Fibroblast of peridontal ligament (primary cell): ENCODE measurements around the gene LRRIQ1.

Experiments
- DNase-seq: peaks from one replicate; pipeline ENCODE4 v3.0.0-alpha.2; 2010; ENCODE audit errors: extremely low read depth

The LRRIQ1 gene

DNA sequence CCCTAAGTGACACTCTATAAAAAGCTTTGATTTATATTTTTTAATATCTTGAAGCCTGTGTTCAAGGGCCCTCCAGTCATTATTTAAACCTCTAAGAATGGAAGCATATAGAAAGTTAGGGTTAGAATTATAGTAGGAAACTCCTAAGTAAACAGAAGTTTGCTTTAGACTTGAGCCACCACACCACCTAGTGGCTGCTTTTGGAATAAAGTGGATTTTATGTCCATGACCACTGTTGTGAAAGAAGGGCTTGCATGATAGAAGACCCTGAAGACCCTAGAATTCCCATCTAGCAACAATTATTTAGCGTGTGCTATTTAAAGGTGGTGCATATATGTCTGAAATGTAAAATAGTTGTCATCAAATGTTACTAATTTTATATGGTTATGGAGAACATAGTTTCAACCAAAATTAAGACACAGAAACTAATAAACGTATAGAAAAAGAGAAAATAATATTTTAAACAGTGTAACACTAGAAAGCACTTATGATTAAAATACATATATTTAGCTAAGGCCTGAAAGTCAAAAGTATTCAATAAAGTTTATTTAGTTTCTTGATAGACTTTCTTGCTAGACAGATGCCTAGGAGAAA lies 21.3 kb downstream of the LRRIQ1 start:
- peak; percentile 72 for DNase-seq

DNA sequence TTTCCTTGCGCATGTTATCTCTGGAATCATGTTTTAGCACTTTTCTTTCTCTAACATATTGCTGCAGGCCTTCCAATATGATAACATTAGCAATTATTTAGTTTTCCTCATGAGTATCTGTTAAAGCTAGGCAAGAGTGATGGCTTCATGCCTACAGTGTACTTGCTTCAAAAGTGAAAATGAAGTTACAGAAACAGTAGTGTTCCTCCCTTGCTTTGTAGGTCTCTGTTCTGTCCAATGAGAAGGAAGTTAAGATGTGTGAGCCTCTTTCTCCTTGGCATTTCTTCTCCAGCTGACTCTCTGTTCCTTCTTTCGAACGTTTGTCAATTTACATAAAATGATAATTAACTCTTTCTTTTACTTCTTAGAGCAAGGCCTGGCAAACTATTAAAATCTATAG lies 22.2 kb downstream of the LRRIQ1 start:
- DNase-seq, result peak; percentile 9

DNA sequence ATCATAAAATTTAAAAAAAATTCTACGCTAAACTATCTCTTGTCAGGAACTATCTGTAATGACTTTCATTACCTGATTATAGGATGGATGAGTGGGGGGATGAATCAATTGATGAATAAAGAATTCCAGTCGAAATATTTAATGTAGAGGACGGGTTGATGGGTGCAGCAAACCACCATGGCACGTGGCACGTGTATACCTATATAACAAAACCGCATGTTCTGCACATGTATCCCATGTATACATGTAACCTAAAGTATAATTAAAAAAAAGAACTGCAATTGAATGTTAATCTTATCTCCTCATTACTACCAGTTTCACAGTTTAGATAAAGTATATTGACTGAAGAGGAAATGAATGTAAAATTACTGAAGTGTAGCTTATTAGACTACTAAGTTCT lies 23.4 kb downstream of the LRRIQ1 start:
- DNase-seq, result no peak

DNA sequence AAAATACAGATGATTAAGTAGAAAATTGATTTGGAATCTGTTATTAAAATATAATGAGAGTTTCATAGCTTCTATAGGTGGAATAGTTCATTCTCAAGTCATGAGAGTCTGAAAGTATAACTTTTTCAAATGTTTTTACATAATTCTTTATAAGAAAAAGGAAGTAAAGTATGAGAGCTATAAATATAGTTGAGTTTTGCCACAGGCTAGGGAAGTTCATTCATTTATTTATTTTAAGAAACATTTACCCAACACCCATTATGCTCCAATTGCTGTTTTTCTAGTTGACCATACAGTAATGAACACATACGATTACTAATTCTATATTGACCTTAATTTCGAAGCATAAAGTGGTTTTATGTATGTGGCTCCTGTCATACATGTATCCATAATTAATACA lies 24.8 kb downstream of the LRRIQ1 start:
- DNase-seq, result no peak

DNA sequence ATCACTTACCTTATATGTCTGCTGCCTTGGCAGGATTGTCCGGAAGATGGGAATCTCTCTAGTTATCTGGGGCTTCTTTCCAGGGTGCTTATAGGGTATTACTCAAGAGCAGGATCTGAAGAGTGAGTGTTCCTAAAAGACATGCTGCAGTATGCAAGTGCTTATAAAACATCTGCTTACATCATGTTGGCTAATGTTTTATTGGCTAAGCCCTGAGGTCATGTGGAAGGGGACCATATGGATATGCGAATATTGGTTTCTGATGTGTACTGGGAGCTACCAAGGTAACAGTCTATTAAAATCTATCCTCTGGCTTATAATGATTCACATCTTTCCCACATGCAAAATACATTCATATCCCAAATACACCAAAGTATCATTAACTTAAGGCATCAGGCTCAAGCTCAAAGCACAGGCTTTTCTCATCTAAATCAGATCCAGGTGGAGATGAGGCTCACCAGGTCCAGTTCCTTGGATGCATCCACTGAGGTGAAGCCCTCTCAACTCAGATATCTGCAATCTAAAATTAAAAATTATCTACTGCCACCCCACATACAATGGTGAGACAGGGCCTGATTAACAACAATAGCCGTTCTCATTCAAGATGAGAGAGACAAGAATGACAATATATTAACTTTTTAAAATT lies 29.8 kb downstream of the LRRIQ1 start:
- DNase-seq, result no peak

DNA sequence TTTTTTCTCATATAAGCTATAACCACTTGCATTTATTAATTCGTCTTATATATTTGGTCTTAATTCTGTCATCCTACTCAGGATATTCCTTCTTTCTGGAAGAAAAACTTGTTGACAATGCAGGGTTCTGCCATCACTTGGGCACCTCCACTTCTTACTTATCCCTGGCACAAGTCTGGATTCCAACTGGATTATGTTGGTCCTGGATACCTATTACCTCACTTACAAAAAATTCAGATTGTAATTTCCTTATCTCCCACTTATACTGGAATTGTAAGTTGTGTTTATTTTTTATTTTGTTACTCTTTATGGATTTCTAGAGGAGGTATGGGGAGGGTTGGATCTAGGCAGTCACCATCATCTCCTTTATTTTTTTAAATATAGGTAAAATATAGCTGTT lies 36.7 kb downstream of the LRRIQ1 start:
- DNase-seq, result no peak

DNA sequence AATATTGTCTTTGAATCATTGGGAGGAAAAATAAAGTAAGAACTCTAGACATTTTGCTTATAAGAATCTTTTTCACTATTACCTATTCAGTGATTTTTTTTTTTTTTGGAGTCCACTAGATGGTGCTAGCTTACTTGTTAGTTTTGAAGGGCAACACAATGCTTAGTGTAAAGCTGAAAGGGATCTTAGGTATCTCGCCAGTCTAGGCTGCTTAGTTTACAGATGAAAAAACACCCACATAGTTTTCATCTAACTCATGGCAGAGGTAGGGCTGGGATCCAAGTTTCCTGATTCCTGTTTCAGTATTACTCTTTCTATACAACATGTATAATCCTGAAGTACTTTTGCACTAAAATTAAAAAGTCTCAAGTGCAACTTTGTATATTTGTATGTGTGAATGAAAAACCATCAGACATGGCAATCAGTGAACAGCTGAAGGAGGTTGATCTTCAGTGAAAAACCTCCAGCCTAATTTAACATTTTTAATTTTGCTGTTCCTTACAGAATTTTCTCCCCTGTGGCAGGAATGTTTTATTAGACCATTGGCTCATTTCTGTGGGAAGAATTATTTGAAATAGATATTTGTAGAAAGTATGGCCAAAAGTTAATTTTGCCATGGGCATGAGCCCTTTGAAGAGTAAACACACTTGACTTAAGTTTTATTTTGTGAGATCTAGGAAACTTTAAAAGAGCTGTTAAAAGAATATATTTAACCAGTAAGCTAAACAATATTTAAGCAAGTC lies 40.7 kb downstream of the LRRIQ1 start:
- DNase-seq, result peak; percentile 84

DNA sequence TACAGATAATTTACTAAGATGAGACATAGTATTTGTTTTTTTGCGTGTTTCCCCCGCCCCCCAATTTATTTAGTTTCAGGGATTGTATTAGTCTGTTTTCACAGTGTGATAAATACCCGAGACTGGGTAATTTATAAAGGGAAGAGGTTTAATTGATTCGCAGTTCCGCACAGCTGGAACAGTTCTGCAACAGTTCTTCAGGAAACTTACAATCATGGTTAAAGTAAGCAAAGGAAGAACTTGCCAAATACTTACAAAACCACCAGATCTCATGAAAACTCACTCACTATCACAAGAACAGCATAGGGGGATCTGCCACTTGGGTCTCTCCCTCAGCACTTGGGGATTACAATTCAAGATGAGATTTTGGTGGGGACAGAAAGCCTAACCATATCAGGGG lies 48.9 kb downstream of the LRRIQ1 start:
- DNase-seq, result peak; percentile 5

DNA sequence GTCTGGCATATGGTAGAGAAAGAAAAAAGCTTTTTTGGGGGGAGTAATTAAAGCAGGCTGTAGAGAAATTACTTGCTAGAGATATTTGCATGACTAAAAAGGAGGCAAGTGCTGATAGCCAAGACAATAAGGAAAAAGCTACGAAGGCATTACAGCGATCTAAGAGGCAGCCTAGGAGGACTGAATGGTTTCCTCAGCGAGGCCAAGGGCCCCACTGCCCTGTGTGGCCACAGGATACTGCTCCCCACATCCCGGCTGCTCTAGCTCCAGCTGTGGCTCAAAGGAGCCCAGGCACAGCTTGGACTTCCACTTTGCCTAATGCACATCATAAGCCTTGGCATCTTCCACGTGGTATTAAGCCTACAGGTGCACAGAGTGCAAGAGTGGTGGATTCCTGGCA lies 53.6 kb downstream of the LRRIQ1 start:
- DNase-seq, result no peak

DNA sequence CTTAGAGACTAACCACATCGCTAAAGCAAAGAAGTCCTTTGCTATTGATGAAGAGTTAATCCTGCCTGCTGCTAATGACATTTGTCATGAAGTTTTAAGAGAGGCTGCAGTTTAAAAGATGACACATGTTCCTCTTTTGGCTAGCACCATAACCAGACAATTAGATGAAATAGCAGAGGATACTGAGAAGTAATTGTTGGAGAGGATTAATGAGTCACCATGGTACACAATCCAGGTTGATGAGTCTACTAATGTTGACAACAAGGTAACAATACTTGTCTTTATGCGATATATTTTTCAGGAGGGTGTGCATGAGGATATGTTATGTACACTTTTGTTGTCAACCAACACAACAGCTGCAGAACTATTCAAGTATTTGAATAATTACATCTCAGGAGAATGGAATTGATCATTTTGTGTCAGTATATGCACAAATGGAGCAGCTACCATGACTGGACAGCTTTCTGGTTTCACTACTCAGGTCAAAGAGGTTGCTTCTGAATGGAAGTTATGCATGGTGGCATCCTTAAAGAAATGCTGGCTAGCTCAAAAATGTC lies 56.7 kb downstream of the LRRIQ1 start:
- DNase-seq, result no peak

DNA sequence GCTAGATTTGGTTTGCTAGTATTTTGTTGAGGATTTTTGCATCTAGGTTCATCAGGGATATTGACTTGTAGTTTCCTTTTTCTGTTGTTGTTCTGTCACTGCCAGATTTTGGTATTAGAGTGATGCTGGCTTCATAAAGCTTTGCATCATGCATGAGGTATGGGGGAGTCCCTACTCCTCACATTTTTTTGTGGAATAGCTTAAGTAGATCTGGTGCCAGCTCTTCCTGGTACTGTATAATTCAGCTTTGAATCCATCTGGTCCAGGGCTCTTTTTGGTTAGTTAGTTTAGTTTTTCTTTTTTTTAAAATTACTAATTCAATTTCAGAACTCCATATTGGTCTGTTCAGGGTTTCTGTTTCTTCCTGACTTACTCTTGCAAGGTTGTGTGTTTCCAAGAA lies 59.4 kb downstream of the LRRIQ1 start:
- no peak for DNase-seq

DNA sequence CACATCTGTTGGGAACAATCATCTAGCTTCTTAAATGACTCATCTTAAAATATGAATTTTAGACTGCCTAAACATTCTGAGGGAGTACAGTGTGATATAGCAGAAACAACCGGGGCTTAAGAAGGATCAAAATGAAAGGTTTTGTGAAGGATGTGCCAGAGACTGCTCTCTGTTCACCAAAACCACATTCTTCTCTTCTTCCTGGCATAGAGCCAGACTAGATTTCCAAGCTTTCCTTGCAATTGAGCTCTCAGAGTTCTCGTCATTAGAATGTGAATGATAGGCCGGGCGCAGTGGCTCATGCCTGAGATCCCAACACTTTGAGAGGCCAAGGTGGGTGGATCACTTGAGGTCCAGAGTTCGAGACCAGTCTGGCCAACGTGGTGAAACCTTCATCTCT lies 94.5 kb downstream of the LRRIQ1 start:
- no peak for DNase-seq

DNA sequence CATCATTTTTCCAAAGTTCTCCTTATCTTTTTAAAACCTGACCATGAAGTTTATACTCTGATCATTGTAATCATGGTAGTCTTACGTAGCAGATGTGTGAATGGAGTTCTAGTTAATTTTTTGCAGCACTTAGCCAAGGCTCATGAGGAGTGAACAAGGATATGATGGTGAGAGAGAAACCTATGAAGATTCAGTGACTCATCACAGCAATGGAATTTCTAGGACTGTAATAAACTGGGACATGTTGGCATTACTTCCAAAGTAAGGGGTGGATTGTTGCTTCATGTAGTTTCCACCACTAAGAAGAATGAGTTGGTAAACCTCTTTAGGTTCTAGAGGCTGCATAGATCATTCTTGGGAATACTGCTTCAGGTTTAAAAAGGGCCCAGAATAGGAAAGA lies 102.7 kb downstream of the LRRIQ1 start:
- no peak for DNase-seq

DNA sequence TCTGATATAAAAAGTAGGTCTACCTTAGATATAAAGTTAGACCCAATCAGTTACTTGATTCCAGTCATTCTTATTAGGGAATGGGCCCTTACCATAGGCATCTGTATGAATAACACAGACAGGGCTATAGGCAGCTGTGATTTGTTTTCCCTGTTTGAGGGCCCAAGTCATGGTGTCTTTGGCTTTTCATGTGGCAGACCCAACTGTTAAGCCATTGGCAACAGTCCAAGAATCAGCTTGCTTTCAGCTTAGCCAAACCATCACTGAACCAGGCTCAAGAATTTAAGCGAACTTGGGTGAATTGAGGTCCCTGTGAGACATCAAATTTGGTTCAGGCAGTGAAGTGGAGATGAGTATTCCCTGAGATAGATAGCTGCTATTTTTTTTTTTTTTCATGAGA lies 111.2 kb downstream of the LRRIQ1 start:
- no peak for DNase-seq

DNA sequence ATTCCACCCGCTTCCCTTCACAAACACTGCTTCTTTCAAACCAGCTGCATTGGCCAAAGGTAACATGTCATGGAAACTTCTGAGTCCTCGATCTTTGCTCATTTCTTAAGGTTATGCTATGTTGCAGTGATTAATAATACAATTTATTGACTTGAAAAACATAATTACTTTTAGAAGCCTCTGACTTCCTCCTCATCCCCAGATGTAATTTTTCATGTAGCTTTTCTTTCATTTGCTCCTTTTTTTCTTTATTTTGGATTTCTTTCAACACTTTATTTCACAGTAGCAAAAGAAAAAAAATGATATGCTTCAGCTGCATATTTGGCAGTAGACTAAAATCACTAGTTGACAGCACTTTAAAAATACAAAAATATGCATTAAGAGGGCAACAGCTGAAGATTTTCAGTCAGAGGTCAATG lies 116.2 kb downstream of the LRRIQ1 start:
- no peak for DNase-seq

DNA sequence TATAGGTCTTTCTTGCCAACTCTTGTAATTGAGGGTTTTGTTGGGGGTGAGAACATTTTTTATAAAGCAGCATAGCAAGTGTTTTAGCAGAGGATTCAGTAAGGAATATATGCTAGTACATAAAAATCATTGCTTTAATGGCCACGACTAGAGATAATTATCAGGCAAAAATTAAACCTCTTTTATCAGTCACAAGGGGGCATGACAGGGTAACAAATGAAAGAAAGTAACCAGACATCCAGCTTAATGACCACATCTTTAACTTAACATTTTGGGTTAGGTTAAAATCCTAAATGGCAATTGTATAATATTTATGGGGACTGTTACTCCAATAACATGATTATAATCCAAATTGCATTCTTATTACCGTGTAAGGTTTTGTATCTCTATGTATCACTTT lies 119.6 kb downstream of the LRRIQ1 start:
- peak; percentile 42 for DNase-seq

DNA sequence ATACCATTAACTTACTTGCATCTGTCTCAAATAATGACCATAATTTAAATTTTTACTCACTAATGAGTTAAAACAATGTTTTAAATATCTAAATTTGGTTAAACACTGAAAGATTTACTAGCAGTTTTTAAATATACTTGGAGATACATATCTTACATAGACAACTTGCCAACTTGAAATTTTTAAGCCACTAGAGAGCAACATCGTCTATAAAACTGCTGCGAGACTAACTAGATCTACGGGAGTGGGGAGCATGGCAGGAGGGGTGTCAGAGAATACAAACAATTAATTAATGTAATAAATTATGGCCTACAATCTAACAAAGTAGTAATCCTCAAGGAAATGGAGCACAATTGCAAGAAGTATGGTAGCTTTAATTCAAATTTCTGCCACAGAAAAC lies 120.4 kb downstream of the LRRIQ1 start:
- peak; percentile 5 for DNase-seq

DNA sequence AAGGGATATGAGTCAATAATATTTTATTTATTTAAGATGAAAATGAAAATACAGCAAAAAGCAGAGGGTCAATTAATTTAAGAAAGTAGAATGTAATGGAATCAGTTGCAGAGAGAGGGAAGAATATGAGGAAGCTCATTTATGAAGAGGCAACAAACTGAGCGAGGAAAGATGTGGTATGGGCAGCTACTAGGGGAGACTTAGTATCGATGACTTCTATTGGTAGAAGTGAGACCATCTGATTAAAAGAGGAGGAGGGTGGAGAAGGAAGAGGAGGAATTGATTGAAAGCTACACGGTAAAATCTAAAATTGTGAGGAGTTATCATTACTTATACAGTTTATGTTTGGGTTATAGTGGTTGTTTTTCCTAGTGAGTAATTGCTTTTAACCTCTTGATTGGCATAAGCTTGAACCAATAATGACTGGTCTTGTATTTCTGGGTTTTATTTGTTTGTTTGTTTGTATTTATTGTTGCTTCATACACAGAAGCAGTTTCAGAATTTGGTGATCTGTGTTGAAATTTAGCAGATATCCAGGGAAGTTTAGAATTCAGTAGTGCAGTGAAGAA lies 121.0 kb downstream of the LRRIQ1 start:
- DNase-seq, result no peak

DNA sequence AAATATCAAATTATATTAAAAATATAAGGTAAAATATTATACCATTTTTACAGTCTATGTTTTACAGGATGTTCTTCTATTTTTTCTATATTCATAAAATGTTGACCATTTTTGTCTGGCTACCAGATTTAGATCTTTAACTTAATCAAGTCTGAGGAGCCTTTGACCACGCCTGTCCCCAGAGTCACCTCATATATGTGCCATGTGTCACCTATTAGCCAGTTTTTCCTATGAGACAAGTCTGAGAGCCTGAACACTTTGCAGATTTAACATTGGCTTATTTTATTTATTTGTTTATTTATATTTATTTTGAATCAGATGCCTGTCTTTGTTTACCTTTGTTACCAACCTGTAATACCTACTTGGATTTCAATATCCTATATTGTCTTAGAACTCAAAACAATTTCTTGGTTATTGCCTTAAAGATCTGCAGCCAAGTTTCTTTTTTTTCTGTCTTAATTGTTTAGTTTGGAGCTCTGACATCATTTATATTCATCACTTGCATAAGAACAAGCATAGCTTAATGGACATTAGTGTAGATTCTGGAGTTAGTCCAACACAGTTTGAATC lies 127.7 kb downstream of the LRRIQ1 start:
- no peak for DNase-seq

DNA sequence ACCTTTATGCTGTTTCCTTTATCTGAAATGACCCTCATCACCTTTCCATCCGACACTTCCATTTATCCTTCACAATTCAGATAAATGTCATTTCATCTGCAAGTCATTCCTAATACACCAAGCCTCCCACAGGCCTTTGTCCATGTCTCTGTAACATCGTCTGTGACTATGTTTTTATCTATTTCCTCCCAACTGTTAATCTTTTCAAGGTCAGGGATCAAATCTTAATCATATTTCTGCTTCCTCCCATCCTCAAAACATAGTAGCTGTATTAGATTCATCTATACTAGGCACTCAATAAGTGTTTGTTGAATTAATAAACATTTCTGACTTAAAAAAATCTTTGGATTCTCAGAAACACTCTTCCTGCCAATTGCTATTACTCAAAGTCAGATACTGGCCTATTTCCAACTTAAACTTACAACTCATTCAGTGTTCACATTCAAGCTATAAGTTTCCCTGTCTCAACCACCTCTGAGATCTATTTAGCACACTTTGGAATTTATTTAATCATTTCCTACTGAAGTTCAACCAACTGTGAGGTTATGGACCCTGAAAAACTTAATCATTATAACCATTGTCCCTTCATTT lies 143.6 kb downstream of the LRRIQ1 start:
- DNase-seq, result peak; percentile 37

DNA sequence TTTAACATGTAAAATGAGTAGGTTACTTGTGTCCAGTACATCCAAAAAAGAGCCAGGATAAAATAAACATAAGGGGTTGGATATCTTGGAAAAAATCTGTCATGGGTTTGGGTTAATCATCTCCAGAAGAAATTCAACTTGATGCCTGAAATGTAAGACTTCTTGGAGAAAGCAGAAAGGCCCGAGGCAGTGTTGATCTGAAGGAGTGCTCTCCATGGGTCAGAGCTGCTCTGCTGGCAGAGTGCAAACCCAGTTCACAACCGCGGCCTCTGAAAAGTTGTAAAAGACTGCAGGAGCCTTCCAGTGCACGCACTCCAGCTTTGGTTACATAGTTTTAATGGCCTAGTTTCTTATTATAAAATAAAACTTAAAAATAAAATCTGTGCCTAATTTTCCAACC lies 146.5 kb downstream of the LRRIQ1 start:
- peak; percentile 67 for DNase-seq

DNA sequence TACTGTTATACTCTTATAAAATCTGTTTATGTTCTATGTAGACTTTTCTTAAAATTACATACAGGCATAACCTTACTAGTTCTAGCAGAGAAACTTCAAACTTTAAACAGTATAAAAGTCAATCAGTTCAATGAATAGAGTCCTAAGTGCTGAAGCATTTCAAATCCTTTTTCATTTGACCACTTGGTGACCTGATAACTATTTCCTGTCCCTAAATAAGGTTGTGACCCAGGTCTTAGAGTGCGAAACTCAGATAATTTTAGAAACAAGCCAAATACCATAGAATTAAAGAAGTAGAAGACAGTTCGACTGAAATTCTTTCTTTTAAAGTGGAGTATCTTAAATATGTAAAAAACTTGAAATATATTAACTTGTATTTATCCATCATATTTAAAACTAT lies 147.7 kb downstream of the LRRIQ1 start:
- no peak for DNase-seq
